ENCODE results near the gene FBXO48.

FBXO48 gene

DNA sequence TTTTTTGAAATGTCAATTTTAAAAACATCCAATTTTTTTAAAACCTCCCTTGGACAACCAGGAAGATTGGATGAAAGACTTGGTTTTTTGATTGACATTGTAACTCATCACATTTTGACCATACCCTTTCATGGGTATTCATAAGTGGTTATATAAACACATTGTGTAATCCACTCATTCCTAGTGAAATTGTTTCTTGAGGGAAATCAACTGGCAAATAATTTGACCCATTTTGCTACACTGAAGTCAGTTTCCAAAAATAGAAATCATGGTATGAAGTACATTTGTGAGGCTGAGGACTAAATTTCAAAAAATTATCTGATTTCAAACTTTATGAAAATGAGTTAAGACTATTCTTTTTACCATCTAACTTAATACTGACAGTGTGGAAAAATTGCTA, 31.5 kb downstream of the FBXO48 start:
- no peak for DNase-seq (ENCODE audit: low read depth)

DNA sequence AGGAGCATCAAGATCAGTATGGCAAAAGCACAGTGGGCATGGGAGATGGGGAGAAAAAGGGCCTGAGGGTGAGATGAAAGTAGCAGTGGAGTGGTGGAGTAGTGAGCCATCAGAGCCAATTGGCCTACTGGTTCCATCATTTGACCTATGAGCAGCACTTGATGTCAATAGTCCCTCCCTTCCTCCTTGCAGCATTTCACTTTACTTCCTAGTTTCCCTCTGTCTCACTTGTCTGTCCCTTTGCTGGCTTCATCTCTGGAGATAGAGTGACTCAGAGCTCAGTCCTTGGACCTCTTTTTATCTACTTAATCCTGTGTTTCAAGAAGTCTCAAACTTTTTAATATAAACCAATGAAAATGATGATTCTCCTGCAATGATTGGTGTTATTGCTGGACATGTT, 32.1 kb downstream of the FBXO48 start:
- no peak for DNase-seq (ENCODE audit: low read depth)

DNA sequence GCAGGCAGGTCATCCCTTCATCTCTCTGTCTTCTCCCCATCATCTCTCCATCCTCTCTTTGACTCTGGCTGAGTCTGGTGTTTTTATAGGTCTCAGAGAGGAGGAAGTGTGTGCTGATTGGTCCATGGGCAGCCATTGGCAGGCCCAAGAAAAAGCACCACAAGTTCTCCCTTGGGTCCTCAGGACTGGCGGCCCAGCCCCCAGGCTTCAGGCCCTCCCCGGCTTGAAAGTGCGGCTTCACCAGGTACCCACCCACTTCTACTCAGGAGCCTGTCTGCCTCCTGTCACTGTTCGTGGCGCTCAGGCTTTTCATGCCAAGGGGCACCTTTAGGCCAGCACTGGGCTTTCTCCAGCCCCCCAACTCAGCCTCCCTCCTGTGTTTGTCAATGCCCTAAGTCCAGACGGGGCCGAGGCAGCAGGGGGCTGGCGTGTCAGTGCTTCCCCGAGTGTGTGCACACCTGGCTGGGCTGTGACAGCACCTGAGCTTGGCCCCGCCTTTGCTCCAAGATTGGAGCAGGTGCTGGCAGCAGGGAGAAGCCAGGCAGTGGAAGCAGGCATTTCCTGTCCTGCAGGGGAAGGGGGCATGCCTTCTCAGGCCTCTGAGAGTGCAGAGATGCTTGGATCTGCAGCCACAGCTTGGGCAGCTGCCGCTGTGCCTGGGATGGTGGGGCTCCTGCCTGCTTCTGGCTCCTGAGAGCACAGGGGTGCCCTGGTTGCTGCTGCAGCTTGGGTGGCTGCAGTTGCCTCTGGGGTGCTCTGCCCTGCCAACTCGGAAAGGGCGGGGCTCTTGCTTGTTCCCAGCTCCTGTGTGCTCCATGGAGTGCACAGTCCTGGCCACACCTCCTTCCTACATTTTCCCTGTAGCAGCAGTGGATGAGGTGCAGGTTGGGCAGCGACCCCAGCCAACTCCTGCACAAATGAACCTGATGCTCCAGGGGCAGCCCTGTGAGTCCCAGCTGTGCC, 34.1 kb downstream of the FBXO48 start:
- DNase-seq (ENCODE audit: low read depth): no peak

DNA sequence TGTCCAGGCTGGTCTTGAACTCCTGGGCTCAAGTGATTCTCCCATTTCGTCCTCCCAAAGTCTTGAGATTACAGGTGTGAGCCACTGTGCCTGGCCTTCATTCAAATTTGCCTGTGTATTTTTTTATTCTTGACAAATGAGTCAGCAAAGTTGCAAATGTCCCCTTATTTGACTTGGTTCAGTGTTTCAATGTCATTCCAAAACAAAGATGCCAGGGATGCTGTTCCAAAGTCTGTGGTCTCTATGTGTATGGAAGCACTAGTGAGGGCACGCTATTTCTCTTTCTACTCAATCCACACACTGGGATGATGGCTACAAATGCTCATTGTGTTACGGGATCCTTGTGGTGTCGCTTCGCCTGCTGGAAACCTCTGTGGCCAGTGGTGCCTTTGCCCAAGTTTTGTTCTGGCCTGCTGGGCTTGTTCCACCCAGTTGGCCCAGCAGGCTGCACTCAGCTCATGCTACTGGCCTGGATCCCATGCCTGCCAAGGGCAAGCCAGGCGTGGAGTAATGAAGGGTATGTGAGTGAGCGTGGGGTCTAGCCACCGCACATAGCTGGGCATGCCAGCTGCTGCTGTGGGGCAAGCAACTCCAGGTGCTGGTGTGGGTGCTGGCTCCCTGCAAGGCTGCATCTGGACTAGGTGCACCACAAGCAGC, 35.6 kb downstream of the FBXO48 start:
- DNase-seq (ENCODE audit: low read depth): no peak

DNA sequence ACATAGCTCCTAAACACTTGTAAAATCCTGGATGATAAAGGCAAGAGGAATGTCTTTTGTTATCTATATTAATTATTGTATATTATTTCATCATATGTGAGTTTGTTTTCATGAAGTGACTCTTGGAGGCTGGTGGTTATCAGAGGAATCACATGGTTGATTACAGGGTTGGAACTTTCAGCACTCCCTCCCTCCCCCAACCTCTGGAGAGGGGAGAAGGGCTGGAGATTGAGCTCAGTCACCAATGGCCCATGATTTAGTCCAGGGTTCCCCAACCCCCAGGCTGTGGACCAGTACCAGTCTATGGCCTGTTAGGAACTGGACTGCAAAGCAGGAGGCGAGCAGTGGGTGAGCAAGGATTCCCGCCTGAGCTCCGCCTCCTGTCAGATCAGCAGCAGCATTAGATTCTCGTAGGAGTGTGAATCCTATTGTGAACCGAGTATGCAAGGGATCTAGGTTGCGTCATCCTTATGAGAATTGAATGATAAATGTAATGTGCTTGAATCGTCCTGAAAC, 37.7 kb downstream of the FBXO48 start:
- no peak for DNase-seq (ENCODE audit: low read depth)

DNA sequence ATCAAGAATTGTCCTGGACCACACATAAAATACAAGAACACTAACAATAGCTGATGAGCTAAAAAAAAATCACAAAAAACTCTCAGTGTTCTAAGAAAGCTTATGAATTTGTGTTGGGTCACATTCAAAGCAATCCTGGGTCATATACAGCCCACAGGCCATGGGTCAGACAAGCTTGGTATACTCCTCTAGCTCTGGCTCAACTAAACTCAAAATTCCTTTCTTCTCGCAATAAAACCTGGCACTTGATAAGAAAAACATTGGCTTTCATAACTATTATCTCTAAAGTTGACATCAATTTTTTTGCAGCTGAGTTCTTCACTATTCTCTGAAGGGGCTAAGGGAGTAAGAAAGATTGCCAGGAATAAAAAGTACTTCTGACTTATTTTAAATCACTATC, 38.3 kb downstream of the FBXO48 start:
- no peak for DNase-seq (ENCODE audit: low read depth)

DNA sequence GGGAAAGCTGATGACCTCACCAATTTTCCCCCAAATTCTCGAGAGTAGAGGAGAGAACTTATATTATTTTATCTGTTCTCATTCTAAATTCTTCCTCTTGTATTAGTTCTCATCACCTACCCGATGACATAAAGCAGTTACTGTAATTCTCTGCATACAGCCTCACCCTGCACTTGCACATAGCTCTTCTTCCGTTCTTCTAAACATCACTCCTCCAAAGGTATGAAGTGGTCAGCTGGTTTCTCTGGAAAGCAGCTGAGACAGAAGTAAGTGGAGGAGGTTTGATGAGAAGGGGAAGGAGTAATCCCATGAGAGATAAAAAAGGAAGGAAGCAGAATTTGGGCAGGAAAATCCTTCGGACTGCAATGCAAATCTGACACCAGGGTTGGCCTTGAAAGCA, 39.0 kb downstream of the FBXO48 start:
- no peak for DNase-seq (ENCODE audit: low read depth)

DNA sequence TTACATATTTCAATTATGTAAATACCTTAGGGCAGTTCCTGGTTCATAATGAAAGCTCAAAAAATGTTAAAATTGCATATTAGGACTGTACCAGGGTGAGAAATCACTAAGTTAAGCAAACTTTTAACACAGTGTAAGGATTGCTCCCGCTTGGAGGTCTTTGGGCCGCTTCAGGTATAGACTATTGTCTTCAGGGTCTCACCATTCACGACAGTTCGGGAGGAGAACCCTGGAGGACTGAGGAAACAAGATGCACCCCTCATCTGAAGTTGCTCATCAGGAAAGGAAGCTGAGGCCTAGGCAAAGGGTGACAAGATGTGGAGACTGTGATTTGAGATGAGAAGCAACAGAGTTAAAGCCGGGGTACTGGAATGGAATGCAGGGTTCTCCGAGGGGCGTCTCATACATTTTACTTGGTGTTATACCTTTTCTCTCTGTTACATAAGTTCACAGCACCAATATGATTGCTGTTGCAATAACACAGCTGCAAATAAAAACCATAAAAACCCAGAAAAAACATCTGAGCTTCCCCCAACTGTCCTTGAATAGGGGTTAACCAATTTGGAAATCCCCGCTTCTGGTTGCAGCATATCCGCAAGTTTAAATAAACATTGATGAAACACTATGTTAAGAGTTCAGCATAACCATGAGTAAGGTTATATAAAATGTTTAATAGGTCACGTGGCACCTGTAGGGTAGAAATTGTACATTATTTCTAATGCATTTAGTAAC, 40.1 kb downstream of the FBXO48 start:
- DNase-seq (ENCODE audit: low read depth): no peak

DNA sequence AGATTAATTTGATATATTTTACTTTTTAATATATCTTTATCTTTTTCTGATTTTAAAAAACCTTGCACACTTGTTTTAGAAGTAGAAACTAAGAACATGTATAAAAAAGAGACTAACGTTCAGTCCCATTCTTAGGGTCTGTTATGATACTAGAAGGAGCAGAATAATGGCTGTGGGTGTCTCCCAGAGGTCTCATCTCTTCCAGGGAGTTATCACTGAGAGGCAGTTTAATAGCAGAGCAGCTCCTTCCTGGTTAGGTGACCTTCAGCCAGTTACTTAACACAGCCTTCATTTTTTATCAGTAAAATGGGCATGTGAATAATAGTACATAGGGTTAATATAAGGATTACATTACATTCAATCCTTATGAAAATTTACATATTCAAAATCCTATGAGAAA, 40.6 kb downstream of the FBXO48 start:
- DNase-seq (ENCODE audit: low read depth): no peak

DNA sequence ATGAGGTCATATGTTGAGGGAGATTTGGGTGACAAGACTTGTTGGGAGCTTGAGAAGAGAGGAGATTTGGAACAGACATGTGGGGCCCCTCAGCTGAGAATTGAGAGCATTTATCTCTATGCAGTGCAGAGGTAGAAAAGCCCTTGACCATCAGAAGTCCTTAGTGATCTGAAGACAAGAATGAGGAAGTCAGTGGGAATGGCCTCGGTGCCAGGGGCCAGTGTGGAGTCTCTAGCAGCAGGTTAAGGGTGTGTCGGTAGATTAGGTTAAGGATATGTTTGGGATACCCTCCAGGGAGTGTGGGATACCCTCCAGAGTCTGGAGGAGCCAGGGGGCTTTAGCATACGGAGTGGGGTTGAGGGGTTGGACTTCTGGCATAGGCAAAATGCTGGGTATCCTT, 41.6 kb downstream of the FBXO48 start:
- no peak for DNase-seq (ENCODE audit: low read depth)

DNA sequence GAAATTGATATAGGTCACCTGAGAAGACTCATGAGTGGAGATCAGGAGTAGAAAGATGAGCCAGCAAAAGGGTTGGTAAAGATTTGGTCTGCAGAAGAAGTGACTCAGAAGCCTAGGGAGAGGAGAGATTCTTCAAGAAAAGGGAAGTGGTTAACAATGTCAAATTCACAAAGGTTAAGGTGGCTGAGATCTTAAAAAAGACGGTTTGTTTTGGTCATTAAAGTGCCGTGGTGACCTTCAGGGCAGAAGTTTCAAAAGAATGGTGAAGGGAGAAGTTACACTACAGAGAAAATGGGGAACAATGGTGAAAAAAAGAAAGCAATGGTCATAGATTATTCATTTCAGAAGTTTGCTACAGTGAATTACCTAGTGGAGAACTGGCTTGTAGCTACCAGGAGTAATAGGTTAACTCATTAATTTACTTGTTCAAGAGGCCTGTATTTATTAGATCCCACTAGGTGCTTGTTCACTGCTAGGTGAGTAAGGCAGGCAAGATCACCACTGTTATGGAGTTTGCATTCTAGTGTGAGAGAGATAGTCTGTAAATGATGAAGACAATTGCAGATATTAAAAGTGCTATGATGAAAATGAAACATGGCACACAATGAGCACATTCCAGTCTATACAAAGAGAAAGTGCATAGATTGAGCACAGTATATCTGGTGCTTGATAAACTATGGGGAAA, 43.0 kb downstream of the FBXO48 start:
- no peak for DNase-seq (ENCODE audit: low read depth)

DNA sequence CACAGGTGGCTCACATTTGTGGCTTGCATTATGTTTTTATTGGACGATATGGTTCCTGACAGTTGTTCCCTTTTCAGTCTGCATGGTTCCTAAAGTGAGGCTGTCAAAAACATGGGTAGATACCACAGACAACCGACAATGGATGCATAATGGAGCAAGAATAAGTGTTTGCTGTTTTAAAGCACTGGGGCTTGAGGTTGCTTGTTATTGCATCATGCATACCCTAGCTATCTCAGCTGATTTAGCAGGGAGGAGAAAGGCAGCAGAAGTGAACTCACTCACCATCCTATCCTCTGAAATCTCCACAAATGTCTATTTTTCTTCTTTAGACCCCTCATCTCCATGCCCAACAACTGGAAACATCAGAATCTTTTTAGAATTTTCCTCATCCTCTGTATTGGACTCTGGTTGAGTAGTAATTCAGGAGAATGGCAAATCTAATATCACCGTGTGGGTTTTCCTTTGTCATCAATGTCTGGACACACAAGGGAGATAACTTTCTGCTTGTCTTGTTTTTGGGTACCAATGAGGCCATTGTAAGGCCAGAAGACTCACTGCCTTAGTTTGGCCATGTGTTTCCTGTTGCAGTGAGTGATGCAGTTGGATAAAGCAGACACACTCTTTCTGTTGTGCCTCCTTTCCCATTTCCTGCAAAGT, 46.7 kb downstream of the FBXO48 start:
- DNase-seq (ENCODE audit: low read depth): no peak

DNA sequence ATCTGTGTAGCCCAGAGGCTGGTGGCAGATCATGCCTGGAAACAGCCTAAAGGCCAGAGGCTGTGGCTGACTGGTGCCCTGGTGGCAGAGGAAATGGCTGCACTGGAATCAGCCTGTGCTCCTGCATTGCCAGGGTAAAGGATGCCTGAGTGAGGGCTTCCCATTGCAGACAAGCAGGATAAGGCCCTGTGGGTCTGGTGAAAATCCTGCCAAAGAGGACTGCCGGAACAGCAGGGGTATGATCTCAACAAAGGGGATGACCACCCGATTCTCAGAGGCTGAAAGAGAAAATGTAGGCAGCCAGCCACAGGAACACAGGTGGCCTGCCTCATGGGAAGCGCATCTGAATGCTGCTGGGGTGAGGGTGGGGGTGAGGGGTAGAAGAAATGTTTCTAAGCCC, 48.2 kb downstream of the FBXO48 start:
- no peak for DNase-seq (ENCODE audit: low read depth)

DNA sequence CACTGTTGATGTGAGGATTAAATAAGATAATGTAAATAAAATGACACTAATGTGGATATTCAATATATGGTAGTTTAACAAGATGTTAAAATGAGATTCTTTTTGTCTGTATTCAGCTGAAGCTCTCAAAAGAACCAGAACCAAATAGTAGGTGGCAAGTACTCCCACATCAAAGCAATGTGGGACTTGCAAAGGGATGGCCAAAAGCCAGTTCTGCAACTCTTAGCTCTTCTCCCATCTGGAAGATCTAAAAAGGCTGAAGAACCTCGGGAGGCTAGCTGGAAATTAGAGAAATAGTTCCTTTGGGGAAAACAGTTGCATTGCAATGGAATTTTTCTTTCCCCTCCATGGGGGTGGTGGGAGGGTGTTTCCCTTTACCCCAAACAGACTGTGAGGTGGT, 48.7 kb downstream of the FBXO48 start:
- DNase-seq (ENCODE audit: low read depth): no peak

DNA sequence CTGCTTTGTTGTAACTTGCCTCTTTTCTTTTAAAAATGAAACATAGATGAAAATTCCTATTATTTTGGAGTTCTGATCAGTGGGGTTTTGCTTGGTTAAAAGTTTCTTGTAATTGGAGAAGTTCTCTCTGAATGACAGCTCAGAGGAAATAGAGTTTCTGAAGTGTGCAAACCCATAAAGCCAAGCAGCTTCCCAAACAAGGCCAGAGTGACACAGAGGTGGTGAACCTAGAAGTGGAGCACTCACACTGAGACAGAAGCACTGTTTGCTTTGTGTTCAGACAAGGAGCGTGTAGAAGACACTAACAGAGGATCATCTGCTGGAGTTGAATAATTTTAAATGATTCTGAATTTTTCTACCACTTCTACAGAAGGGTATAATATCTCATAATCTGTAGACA, 49.2 kb downstream of the FBXO48 start:
- no peak for DNase-seq (ENCODE audit: low read depth)

DNA sequence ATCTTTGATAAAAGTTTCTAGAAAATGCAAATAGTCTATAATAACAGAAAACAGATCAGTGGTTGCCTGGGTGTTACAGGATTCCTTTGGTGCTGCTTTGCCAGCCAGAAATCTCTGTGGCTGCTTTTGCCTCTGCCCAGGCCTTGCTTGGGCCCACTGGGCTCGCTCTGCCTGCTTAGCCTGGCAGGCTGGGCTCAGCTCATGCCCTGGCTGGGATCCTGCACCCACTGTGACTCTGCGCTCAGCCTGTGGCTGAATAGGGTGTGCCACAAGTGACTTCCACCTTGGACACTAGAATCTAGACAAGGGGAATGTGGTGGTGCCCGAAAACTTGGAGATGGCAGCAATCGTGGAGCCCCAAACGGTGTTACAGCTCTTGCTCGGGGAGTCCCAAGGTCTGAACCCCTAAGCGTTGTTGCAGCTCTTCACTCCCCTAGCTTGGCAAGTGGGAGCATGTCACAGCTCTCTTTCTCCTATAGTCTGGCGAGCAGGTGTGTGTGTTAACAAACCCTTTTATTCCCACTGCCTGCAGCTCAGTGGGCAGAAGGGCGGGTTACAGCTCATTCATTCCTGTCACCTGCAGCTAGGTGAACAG, 50.9 kb downstream of the FBXO48 start:
- DNase-seq (ENCODE audit: low read depth): no peak

DNA sequence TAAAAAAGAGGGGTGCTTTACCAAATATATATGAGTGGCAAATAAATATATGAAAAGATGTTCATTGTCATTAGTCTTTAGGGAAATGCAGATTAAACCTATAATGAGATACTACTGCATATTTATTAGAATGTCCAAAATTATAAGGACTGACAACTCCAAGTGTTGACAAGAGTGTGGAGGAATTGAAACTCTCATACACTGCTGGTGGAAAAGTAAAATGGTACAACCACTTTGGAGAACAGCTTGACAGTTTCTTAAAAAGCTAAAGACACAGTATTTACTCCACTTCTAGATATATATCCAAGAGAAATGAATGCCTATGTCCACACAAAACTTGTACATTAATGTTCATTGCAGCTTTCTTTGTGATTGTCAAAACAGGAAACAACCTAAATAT, 51.6 kb downstream of the FBXO48 start:
- DNase-seq (ENCODE audit: low read depth): no peak

DNA sequence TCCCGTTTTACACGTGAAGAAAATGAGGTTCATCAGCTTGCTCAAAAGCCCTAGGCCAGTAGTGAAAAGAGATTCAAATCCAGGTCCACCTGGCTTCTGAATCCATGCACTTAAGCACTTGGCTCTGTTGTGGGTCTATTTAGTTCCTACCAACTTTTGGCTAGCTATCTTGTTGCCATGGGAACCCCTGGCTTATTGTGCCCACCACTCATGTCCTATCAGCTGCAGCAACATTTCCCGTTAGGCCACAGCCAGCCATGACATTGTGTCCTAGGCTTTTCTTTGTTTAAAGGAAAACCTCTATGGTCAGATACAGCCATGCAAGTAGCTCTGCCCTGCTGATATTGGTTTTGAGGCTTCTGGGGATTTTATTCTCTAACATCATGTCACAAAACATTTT, 52.2 kb downstream of the FBXO48 start:
- no peak for DNase-seq (ENCODE audit: low read depth)

DNA sequence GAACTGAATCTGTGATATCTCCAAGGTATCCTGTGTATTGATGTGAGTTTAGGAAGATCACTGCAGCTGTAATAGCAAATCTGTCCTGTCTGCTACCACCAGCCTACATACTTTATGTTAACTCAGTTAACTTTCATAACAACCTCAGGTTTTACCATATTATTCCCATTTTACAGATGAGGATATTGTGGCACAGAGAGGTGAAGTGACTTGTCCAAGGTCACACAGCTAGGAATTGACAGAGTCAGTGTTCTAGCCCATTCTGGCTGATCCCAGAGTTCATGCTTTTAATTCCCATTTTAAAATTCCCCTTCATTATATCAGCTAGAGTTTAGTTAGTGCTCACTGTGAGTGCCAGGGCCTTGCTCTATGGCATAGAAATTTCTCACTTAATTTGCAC, 52.6 kb downstream of the FBXO48 start:
- no peak for DNase-seq (ENCODE audit: low read depth)

DNA sequence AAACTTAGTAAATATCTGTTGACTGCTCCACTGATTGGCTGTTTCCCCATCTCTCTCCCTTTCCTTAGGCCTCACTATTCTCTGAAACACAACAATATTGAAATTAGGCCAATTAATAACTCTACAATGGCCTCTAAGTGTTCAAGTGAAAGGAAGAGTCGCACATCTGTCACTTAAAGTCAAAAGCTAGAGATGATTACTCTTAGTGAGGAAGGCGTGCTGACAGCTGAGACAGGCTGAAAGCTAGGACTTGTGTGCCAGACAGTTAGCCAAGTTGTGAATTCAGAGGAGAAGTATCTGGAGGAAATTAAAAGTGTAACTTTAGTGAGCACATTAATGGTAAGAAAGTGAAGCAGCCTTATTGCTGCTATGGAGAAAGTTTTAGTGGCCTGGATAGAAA, 53.6 kb downstream of the FBXO48 start:
- DNase-seq (ENCODE audit: low read depth): no peak

DNA sequence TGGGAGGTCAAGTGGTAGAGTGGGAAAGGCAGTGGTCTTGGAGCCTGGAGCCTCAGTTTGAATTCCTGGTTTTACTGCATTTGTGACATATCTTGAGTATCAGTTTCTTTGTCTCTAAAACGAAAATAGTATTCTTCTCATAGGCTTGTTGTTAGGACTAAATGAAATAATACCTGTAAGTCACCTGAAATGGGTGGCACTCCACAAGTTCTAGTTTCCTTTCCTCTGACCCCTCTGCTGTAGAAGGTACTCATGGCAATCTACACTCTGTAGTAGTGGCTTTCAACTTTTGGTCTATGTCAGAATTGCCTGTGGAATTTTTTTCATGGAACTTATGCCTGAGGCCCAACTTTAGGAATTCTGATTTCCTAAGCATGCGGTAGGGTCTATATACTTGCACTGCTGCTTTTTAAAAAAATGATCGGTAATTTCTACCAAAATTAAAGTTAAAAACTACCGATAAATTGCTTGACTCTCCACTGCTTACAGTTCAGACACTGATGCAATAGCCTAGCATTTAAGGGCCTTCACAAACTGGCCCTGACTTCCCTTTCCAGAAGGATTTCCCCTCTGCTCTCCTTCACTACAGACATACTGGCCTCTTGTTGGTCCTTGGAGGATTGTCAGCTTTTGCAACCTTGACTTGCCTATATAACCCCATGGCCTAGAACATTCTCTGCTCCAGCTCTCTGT, 54.8 kb downstream of the FBXO48 start:
- DNase-seq (ENCODE audit: low read depth): no peak

Data from T-helper 22 cell (primary cell).